NCI-H69 (cell line): ENCODE results near the gene TMTC3.
A peak's percentile ranks its signal among the peaks of the same experiment; 100 is the strongest.
"Not testable (repeated sequence)": the region's sequence is repeated elsewhere in the genome, so short reads cannot be mapped to it uniquely, and the experiment has no call there.

Experiments used
- DNase-seq: peaks from one replicate; lab custom pipeline; 2025; lab: John Stamatoyannopoulos, UW

Gene TMTC3

GRCh38 chr12:88166179-88166578 lies 24.1 kb downstream of the TMTC3 start:
- DNase-seq = no peak

- DNase-seq = no peak
Observed at GRCh38 chr12:88167384-88167783, 25.3 kb downstream of the TMTC3 start.

GRCh38 chr12:88172844-88173407 lies 30.8 kb downstream of the TMTC3 start:
- DNase-seq = peak; percentile 54

GRCh38 chr12:88175544-88175943 lies 33.4 kb downstream of the TMTC3 start:
- DNase-seq = no peak

GRCh38 chr12:88179436-88180014 lies 37.4 kb downstream of the TMTC3 start:
- DNase-seq = no peak

GRCh38 chr12:88181881-88182280 lies 39.8 kb downstream of the TMTC3 start:
- DNase-seq = no peak

GRCh38 chr12:88182416-88182815 lies 40.3 kb downstream of the TMTC3 start:
- DNase-seq = no peak

- no peak for DNase-seq
Observed at GRCh38 chr12:88184196-88184595, 42.1 kb downstream of the TMTC3 start.

GRCh38 chr12:88185279-88185678 lies 43.2 kb downstream of the TMTC3 start:
- DNase-seq = no peak

GRCh38 chr12:88185988-88186387 lies 43.9 kb downstream of the TMTC3 start:
- DNase-seq = peak; percentile 20

- DNase-seq = no peak
Observed at GRCh38 chr12:88187571-88187970, 45.5 kb downstream of the TMTC3 start.

GRCh38 chr12:88188180-88188579 lies 46.1 kb downstream of the TMTC3 start:
- DNase-seq = no peak

- DNase-seq = no peak
Observed at GRCh38 chr12:88192426-88192825, 50.3 kb downstream of the TMTC3 start.

- no peak for DNase-seq
Observed at GRCh38 chr12:88194868-88195267, 52.8 kb downstream of the TMTC3 start.

GRCh38 chr12:88200029-88200428 lies 57.9 kb downstream of the TMTC3 start:
- DNase-seq = no peak

- DNase-seq = no peak
Observed at GRCh38 chr12:88202500-88202899, 60.4 kb downstream of the TMTC3 start.

GRCh38 chr12:88206601-88207000 lies 64.5 kb downstream of the TMTC3 start:
- DNase-seq = no peak

GRCh38 chr12:88207921-88208620 lies 66.0 kb downstream of the TMTC3 start:
- DNase-seq = no peak

- no peak for DNase-seq
Observed at GRCh38 chr12:88208661-88209060, 66.6 kb downstream of the TMTC3 start.

GRCh38 chr12:88210311-88210710 lies 68.2 kb downstream of the TMTC3 start:
- not testable (repeated sequence) for DNase-seq

- no peak for DNase-seq
Observed at GRCh38 chr12:88218293-88218692, 76.2 kb downstream of the TMTC3 start.

- DNase-seq = no peak
Observed at GRCh38 chr12:88219861-88220260, 77.8 kb downstream of the TMTC3 start.

- no peak for DNase-seq
Observed at GRCh38 chr12:88223519-88223918, 81.4 kb downstream of the TMTC3 start.

GRCh38 chr12:88225776-88226175 lies 83.7 kb downstream of the TMTC3 start:
- no peak for DNase-seq
